MM.1S (cell line): ENCODE data around the gene PADI1.

ENCODE experiments used
- DNase-seq: peaks from one replicate; pipeline ENCODE4 v3.0.0-alpha.2; 2015
- H2AFZ ChIP-seq: fragments of 300-600 bp; sonication (generic); 2 replicates; pipeline ENCODE4 v1.6.0; 2016; ENCODE audit warnings: antibody characterized with exemption, low read length
- H3F3A ChIP-seq: fragments of 300-600 bp; sonication (generic); 2 replicates; pipeline ENCODE4 v1.6.1; 2016; ENCODE audit warnings: mild to moderate bottlenecking, antibody characterized with exemption, low read length, moderate library complexity, mixed read lengths; ENCODE audit not compliant: insufficient read depth
- H3K27ac ChIP-seq: fragments of 300-600 bp; sonication (generic); 2 replicates; pipeline ENCODE4 v1.5.1; 2016; ENCODE audit warnings: mild to moderate bottlenecking, low read length
- H3K27me3 ChIP-seq: fragments of 300-600 bp; sonication (generic); replicated peaks from 2 replicates; pipeline ENCODE4 v1.6.0; 2016; ENCODE audit warnings: low read length; ENCODE audit not compliant: insufficient read depth
- H3K36me3 ChIP-seq: fragments of 300-600 bp; sonication (generic); replicated peaks from 2 replicates; pipeline ENCODE4 v1.6.1; 2016; ENCODE audit warnings: mild to moderate bottlenecking, low read length, mixed read lengths; ENCODE audit not compliant: insufficient read depth
- H3K4me1 ChIP-seq: fragments of 300-600 bp; sonication (generic); 2 replicates; pipeline ENCODE4 v1.6.1; 2016; ENCODE audit warnings: low read length, mixed read lengths
- H3K4me2 ChIP-seq: fragments of 300-600 bp; sonication (generic); 2 replicates; pipeline ENCODE4 v1.6.0; 2016; ENCODE audit warnings: low read depth, low read length
- H3K4me3 ChIP-seq: fragments of 300-600 bp; sonication (generic); 2 replicates; pipeline ENCODE4 v1.5.1; 2016; ENCODE audit warnings: low read length, mixed read lengths
- H3K79me2 ChIP-seq: fragments of 300-600 bp; sonication (generic); 2 replicates; pipeline ENCODE4 v1.6.1; 2016; ENCODE audit warnings: mixed run types, low read length, mixed read lengths
- H3K9ac ChIP-seq: fragments of 300-600 bp; sonication (generic); 2 replicates; pipeline ENCODE4 v1.6.1; 2016; ENCODE audit warnings: low read length, mixed read lengths
- H3K9me2 ChIP-seq: fragments of 300-600 bp; sonication (generic); replicated peaks from 2 replicates; pipeline ENCODE4 v1.6.1; 2016; ENCODE audit warnings: mild to moderate bottlenecking, low read length, mixed read lengths; ENCODE audit not compliant: insufficient read depth
- H3K9me3 ChIP-seq: fragments of 300-600 bp; sonication (generic); replicated peaks from 2 replicates; pipeline ENCODE4 v1.6.1; 2016; ENCODE audit warnings: mild to moderate bottlenecking, low read length, mixed read lengths; ENCODE audit not compliant: insufficient read depth
- H4K20me1 ChIP-seq: fragments of 300-600 bp; sonication (generic); 2 replicates; pipeline ENCODE4 v1.6.1; 2016; ENCODE audit warnings: mild to moderate bottlenecking, low read length, moderate library complexity, mixed read lengths; ENCODE audit not compliant: insufficient read depth
- CTCF ChIP-seq: fragments of 300-600 bp; sonication (generic); IDR thresholded peaks from 2 replicates; pipeline ENCODE4 v1.5.1; 2016; ENCODE audit warnings: antibody characterized with exemption, low read length, mixed read lengths
- EZH2 ChIP-seq: fragments of 300-600 bp; sonication (generic); optimal IDR thresholded peaks from 2 replicates; pipeline ENCODE3; 2017; ENCODE audit warnings: low read depth, mild to moderate bottlenecking, antibody characterized with exemption, low read length, mixed read lengths
- EZH2phosphoT487 ChIP-seq: fragments of 300-600 bp; sonication (generic); IDR thresholded peaks from 2 replicates; pipeline ENCODE4 v1.6.1; 2018; ENCODE audit warnings: antibody characterized with exemption, low read length

Gene PADI1

GRCh38 chr1:17227358-17227915 lies 22.5 kb downstream of the PADI1 start:
- Histone ChIP-seq H4K20me1 (no peaks in the 10 kb centered on the region), H3K27ac (no peak overlapping the region), H3K79me2 (no peaks in the 10 kb centered on the region), H3F3A (no peaks in the 10 kb centered on the region), H3K4me1 (no peaks in the 10 kb centered on the region), H3K4me3 (no peak overlapping the region), H3K4me2 (no peak overlapping the region), H3K9me3 (no peaks in the 10 kb centered on the region), H3K9me2 (no peaks in the 10 kb centered on the region), H2AFZ (no peak overlapping the region), H3K27me3 (peaks cover 87% of the 10 kb centered on the region), H3K9ac (no peak overlapping the region), H3K36me3 (no peaks in the 10 kb centered on the region)
- no peak for DNase-seq
- no peak for TF ChIP-seq EZH2
- no peak for TF ChIP-seq EZH2phosphoT487
- no peak for TF ChIP-seq CTCF

- TF ChIP-seq EZH2phosphoT487 (no peak), EZH2 (no peak), CTCF (no peak)
- no peak overlapping the region for H3K27ac ChIP-seq
These were observed 23.7 kb downstream of the PADI1 start for GRCh38 chr1:17228619-17229018.

GRCh38 chr1:17229379-17229778 lies 24.5 kb downstream of the PADI1 start:
- Histone ChIP-seq H3K27me3 (peaks cover 87% of the 10 kb centered on the region), H2AFZ (no peak overlapping the region), H3K9me3 (no peaks in the 10 kb centered on the region), H3K9ac (no peak overlapping the region), H3F3A (no peaks in the 10 kb centered on the region), H3K27ac (no peak overlapping the region), H3K36me3 (no peaks in the 10 kb centered on the region), H3K79me2 (no peaks in the 10 kb centered on the region), H3K9me2 (no peaks in the 10 kb centered on the region), H3K4me1 (no peaks in the 10 kb centered on the region), H3K4me2 (no peak overlapping the region), H3K4me3 (no peak overlapping the region), H4K20me1 (no peaks in the 10 kb centered on the region)
- TF ChIP-seq EZH2 (no peak), EZH2phosphoT487 (no peak), CTCF (no peak)
- DNase-seq: no peak

More at GRCh38 chr1:17228619-17229018, 23.7 kb downstream of the PADI1 start:
- DNase-seq: no peak
- Histone ChIP-seq H2AFZ (no peak overlapping the region), H3K36me3 (no peaks in the 10 kb centered on the region), H3K9me2 (no peaks in the 10 kb centered on the region), H3K4me1 (no peaks in the 10 kb centered on the region), H4K20me1 (no peaks in the 10 kb centered on the region), H3K9me3 (no peaks in the 10 kb centered on the region), H3F3A (no peaks in the 10 kb centered on the region), H3K4me2 (no peak overlapping the region), H3K27me3 (peaks cover 87% of the 10 kb centered on the region), H3K79me2 (no peaks in the 10 kb centered on the region), H3K4me3 (no peak overlapping the region), H3K9ac (no peak overlapping the region)
